ENCODE measurements around the gene DCHS1.

- TF ChIP-seq EZH2phosphoT487 (IDR thresholded peaks at IDR 0.05; ENCODE audit: low read depth, severe bottlenecking, unreplicated experiment) (no peak), EZH2 (IDR thresholded peaks at IDR 0.05; ENCODE audit: borderline replicate concordance) (no peak)
- TF ChIP-seq, protein P1, sequence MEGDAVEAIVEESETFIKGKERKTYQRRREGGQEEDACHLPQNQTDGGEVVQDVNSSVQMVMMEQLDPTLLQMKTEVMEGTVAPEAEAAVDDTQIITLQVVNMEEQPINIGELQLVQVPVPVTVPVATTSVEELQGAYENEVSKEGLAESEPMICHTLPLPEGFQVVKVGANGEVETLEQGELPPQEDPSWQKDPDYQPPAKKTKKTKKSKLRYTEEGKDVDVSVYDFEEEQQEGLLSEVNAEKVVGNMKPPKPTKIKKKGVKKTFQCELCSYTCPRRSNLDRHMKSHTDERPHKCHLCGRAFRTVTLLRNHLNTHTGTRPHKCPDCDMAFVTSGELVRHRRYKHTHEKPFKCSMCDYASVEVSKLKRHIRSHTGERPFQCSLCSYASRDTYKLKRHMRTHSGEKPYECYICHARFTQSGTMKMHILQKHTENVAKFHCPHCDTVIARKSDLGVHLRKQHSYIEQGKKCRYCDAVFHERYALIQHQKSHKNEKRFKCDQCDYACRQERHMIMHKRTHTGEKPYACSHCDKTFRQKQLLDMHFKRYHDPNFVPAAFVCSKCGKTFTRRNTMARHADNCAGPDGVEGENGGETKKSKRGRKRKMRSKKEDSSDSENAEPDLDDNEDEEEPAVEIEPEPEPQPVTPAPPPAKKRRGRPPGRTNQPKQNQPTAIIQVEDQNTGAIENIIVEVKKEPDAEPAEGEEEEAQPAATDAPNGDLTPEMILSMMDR (IDR thresholded peaks at IDR 0.05; ENCODE audit: poor library complexity) = no peak
Measured at GRCh38 chr11:6636480-6636879, 19.1 kb downstream of the DCHS1 start.

Measured in hepatocyte (in vitro differentiated cells).